ENCODE results near the gene TOX4. TPM values are rescaled to one million over a fixed set of nuclear protein-coding genes. Genes with fewer than 3 reads are reported as not detected.

Gene TOX4
- 100 to 1,000 TPM in 1 of 5 experiments, 10 to 100 TPM in 4; 78.5 to 116 (median 86.5) TPM for total RNA-seq
- polyA plus RNA-seq = 10 to 100 TPM; 70.5 to 98.3 TPM
- total RNA-seq = 106 reads per million, percentile 85 among the genes with 10 or more reads in this experiment

- POLR2A ChIA-PET = interaction anchor here (1.0 to 5.1 kb wide), 14 partner anchors 10 to 1844 kb away, joined by 3 to 53 read pairs (median 5); partner anchors contain the start of genes CHD8, METTL3, PABPN1 and SALL2
- H3K4me1 Mint-ChIP-seq = peaks cover 18 to 74% (median 58%) of the 10 kb centered on the region in 7 donors
- H3K4me3 Mint-ChIP-seq = peak within 1 kb of the TSS; percentile 96 to 100 (median 99)
Observed at GRCh38 chr14:21476925-21477681, at the start of gene TOX4, which contains the start of gene RAB2B. TOX4 (plus strand) TSS chr14:21477195; CDS start chr14:21477279, 84 bp downstream. RAB2B (minus strand) TSS chr14:21476959; CDS start chr14:21476872, 87 bp downstream.

GRCh38 chr14:21428930-21429329, 48.1 kb upstream of the TOX4 start:
- no peaks in the 10 kb centered on the region for H3K9me3 ChIP-seq (ENCODE audit: control insufficient read depth in 2 of 3, low read length in 3 of 3)
- ATAC-seq (no peak), DNase-seq (no peak)
- Mint-ChIP-seq H3K4me3 (peak overlapping the region in 1 of 10 donors; percentile 3), H3K27me3 (no peaks in the 10 kb centered on the region), H3K9me3 (no peaks in the 10 kb centered on the region), H3K4me1 (peaks cover 14 to 36% (median 25%) of the 10 kb centered on the region in 7 donors), H3K27ac (peak overlapping the region in 1 of 9 donors; percentile 38), H3K36me3 (peaks cover 14 to 63% (median 24%) of the 10 kb centered on the region in 5 donors)
- peaks cover 26 to 68% (median 42%) of the 10 kb centered on the region in 3 experiments for H3K36me3 ChIP-seq (ENCODE audit: control insufficient read depth in 2 of 3, insufficient read depth in 3 of 3, low read length in 3 of 3)
- ChIA-PET POLR2A (no interaction called here), CTCF (no interaction called here)
- H3K27ac ChIP-seq (ENCODE audit: low read depth, low read length) = no peak overlapping the region
- H3K4me1 ChIP-seq (ENCODE audit: control insufficient read depth in 2 of 2, insufficient read depth in 2 of 2, low read length in 2 of 2) = no peaks in the 10 kb centered on the region
- intact Hi-C loops (cut with micrococcal nuclease) = no loop called here
- H3K27me3 ChIP-seq (ENCODE audit: control insufficient read depth in 2 of 2, insufficient read depth in 2 of 2, low read length in 2 of 2) = no peaks in the 10 kb centered on the region
- no peak overlapping the region for H3K4me3 ChIP-seq (ENCODE audit: low read length)

More at GRCh38 chr14:21476925-21477681, at the start of gene TOX4, which contains the start of gene RAB2B:
- Mint-ChIP-seq H3K9me3 (no peaks in the 10 kb centered on the region), H3K36me3 (peaks cover 3 to 19% (median 10%) of the 10 kb centered on the region in 5 donors), H3K27ac (peak within 1 kb of the TSS; percentile 93 to 100 (median 98)), H3K27me3 (no peaks in the 10 kb centered on the region)
- intact Hi-C loops (cut with micrococcal nuclease) = loop anchor here (1.0 to 10.0 kb wide), 15 partner anchors 19 to 1844 kb away; partner anchors contain the start of genes CHD8 (in 2 of the 2), HNRNPC (in 2 of the 2), METTL3 (in 2 of the 2) and SUPT16H (in 2 of the 2)
- H3K27me3 ChIP-seq (ENCODE audit: control insufficient read depth in 2 of 2, insufficient read depth in 2 of 2, low read length in 2 of 2) = no peaks in the 10 kb centered on the region
- ATAC-seq = peak; percentile 99
- peak within 1 kb of the TSS; percentile 99 for H3K4me3 ChIP-seq (ENCODE audit: low read length)
- peak; percentile 83 to 98 (median 97) for DNase-seq
- H3K36me3 ChIP-seq (ENCODE audit: control insufficient read depth in 2 of 3, insufficient read depth in 3 of 3, low read length in 3 of 3) = peaks cover 0 to 22% (median 0%) of the 10 kb centered on the region in 3 experiments
- H3K9me3 ChIP-seq (ENCODE audit: control insufficient read depth in 2 of 3, low read length in 3 of 3) = no peaks in the 10 kb centered on the region
- H3K27ac ChIP-seq (ENCODE audit: low read depth, low read length) = peak within 1 kb of the TSS; percentile 88
- CTCF ChIA-PET = interaction anchor here (1.0 to 1.7 kb wide), 4 partner anchors 21 to 40 kb away, joined by 3 to 5 read pairs (median 4); partner anchors contain the start of genes CHD8 and METTL3
- peaks cover 21 to 22% of the 10 kb centered on the region in 2 donors for H3K4me1 ChIP-seq (ENCODE audit: control insufficient read depth in 2 of 2, insufficient read depth in 2 of 2, low read length in 2 of 2)

GRCh38 chr14:21431126-21431525, 45.9 kb upstream of the TOX4 start:
- Mint-ChIP-seq H3K4me1 (peaks cover 31 to 56% (median 45%) of the 10 kb centered on the region in 7 donors), H3K27me3 (no peaks in the 10 kb centered on the region), H3K4me3 (no peak overlapping the region), H3K27ac (no peak overlapping the region), H3K36me3 (peaks cover 11 to 51% (median 20%) of the 10 kb centered on the region in 5 donors), H3K9me3 (no peaks in the 10 kb centered on the region)
- intact Hi-C loops (cut with micrococcal nuclease) = no loop called here
- H3K4me1 ChIP-seq (ENCODE audit: control insufficient read depth in 2 of 2, insufficient read depth in 2 of 2, low read length in 2 of 2) = peaks cover 2 to 11% of the 10 kb centered on the region in 2 donors
- no peak for DNase-seq
- no peaks in the 10 kb centered on the region for H3K9me3 ChIP-seq (ENCODE audit: control insufficient read depth in 2 of 3, low read length in 3 of 3)
- no peak overlapping the region for H3K4me3 ChIP-seq (ENCODE audit: low read length)
- no peaks in the 10 kb centered on the region for H3K27me3 ChIP-seq (ENCODE audit: control insufficient read depth in 2 of 2, insufficient read depth in 2 of 2, low read length in 2 of 2)
- ATAC-seq = no peak
- ChIA-PET CTCF (interaction anchor here (0.6 kb wide), 1 partner anchor 20 kb away, joined by 3 read pairs; no protein-coding TSS in a partner anchor), POLR2A (interaction anchor here (0.6 kb wide), 1 partner anchor 39 kb away, joined by 3 read pairs; no protein-coding TSS in a partner anchor)
- H3K36me3 ChIP-seq (ENCODE audit: control insufficient read depth in 2 of 3, insufficient read depth in 3 of 3, low read length in 3 of 3) = peaks cover 17 to 50% (median 28%) of the 10 kb centered on the region in 3 experiments
- H3K27ac ChIP-seq (ENCODE audit: low read depth, low read length) = no peak overlapping the region

GRCh38 chr14:21436567-21437062, 40.4 kb upstream of the TOX4 start:
- no peaks in the 10 kb centered on the region for H3K27me3 Mint-ChIP-seq
- no peaks in the 10 kb centered on the region for H3K27me3 ChIP-seq (ENCODE audit: control insufficient read depth in 2 of 2, insufficient read depth in 2 of 2, low read length in 2 of 2)
- intact Hi-C loops (cut with micrococcal nuclease) = loop anchor here (1.0 to 5.0 kb wide), 9 partner anchors 20 to 1093 kb away; partner anchors contain the start of genes CHD8 (in 2 of the 2), HNRNPC (in 2 of the 2), METTL3 (in 2 of the 2) and SUPT16H (in 2 of the 2)
- H3K4me3 ChIP-seq (ENCODE audit: low read length) = peak overlapping the region; percentile 87
- ChIA-PET POLR2A (interaction anchor here (0.5 to 4.2 kb wide), 16 partner anchors 10 to 1522 kb away, joined by 3 to 123 read pairs (median 4); partner anchors contain the start of genes CHD8, METTL3, OXA1L and RAB2B), CTCF (interaction anchor here (0.9 to 2.1 kb wide), 6 partner anchors 13 to 332 kb away, joined by 3 to 18 read pairs (median 4); partner anchors contain the start of genes CHD8, METTL3 and TOX4)
- H3K9me3 Mint-ChIP-seq = no peaks in the 10 kb centered on the region
- no peaks in the 10 kb centered on the region for H3K9me3 ChIP-seq (ENCODE audit: control insufficient read depth in 2 of 3, low read length in 3 of 3)
- H3K4me1 ChIP-seq (ENCODE audit: control insufficient read depth in 2 of 2, insufficient read depth in 2 of 2, low read length in 2 of 2) = peaks cover 13 to 22% of the 10 kb centered on the region in 2 donors
- H3K36me3 Mint-ChIP-seq = peaks cover 0 to 12% (median 0%) of the 10 kb centered on the region in 5 donors
- peak overlapping the region; percentile 94 for H3K27ac ChIP-seq (ENCODE audit: low read depth, low read length)
- peaks cover 0 to 7% (median 0%) of the 10 kb centered on the region in 3 experiments for H3K36me3 ChIP-seq (ENCODE audit: control insufficient read depth in 2 of 3, insufficient read depth in 3 of 3, low read length in 3 of 3)
- peaks cover 40 to 82% (median 66%) of the 10 kb centered on the region in 7 donors for H3K4me1 Mint-ChIP-seq
- peak overlapping the region; percentile 86 to 97 (median 92) for H3K4me3 Mint-ChIP-seq
- ATAC-seq (no peak), DNase-seq (no peak)
- H3K27ac Mint-ChIP-seq = peak overlapping the region; percentile 90 to 98 (median 94)

- ATAC-seq (peak; percentile 100), DNase-seq (peak; percentile 93 to 100 (median 99))
- Histone ChIP-seq H3K4me1 (ENCODE audit: control insufficient read depth in 2 of 2, insufficient read depth in 2 of 2, low read length in 2 of 2) (peaks cover 13 to 22% of the 10 kb centered on the region in 2 donors), H3K9me3 (ENCODE audit: control insufficient read depth in 2 of 3, low read length in 3 of 3) (no peaks in the 10 kb centered on the region), H3K27ac (ENCODE audit: low read depth, low read length) (peak overlapping the region; percentile 94), H3K36me3 (ENCODE audit: control insufficient read depth in 2 of 3, insufficient read depth in 3 of 3, low read length in 3 of 3) (peaks cover 0 to 5% (median 0%) of the 10 kb centered on the region in 3 experiments), H3K4me3 (ENCODE audit: low read length) (peak overlapping the region; percentile 87), H3K27me3 (ENCODE audit: control insufficient read depth in 2 of 2, insufficient read depth in 2 of 2, low read length in 2 of 2) (no peaks in the 10 kb centered on the region)
- H3K36me3 Mint-ChIP-seq = peaks cover 0 to 14% (median 0%) of the 10 kb centered on the region in 5 donors
- H3K27me3 Mint-ChIP-seq = no peaks in the 10 kb centered on the region
- ChIA-PET POLR2A (interaction anchor here (0.5 to 4.2 kb wide), 21 partner anchors 10 to 1521 kb away, joined by 3 to 123 read pairs (median 4); partner anchors contain the start of genes CHD8, METTL3, OXA1L and RAB2B), CTCF (interaction anchor here (0.7 to 2.1 kb wide), 9 partner anchors 9 to 391 kb away, joined by 3 to 18 read pairs (median 3); partner anchors contain the start of genes CHD8, METTL3, RAB2B and TOX4)
- intact Hi-C loops (cut with micrococcal nuclease) = loop anchor here (1.0 to 5.0 kb wide), 9 partner anchors 19 to 1094 kb away; partner anchors contain the start of genes CHD8 (in 2 of the 2), HNRNPC (in 2 of the 2), METTL3 (in 2 of the 2) and SUPT16H (in 2 of the 2)
- H3K4me3 Mint-ChIP-seq = peak overlapping the region; percentile 86 to 97 (median 92)
- H3K27ac Mint-ChIP-seq = peak overlapping the region; percentile 90 to 98 (median 94)
- no peaks in the 10 kb centered on the region for H3K9me3 Mint-ChIP-seq
- H3K4me1 Mint-ChIP-seq = peaks cover 43 to 86% (median 68%) of the 10 kb centered on the region in 7 donors
Observed at GRCh38 chr14:21437063-21437901, 39.7 kb upstream of the TOX4 start.

Measured in naive thymus-derived CD4-positive, alpha-beta T cell (primary cell).